Naive thymus-derived CD4-positive, alpha-beta T cell (primary cell): ENCODE measurements around the gene ZNF821. TPM values are rescaled to one million over a fixed set of nuclear protein-coding genes. Genes with fewer than 3 reads are reported as not detected.

Source experiments
- ATAC-seq: fragments of 150-1000 bp; cut with Tn5 transposase; 2 replicates; pipeline ENCODE4 v1.10.0; 2021; ENCODE audit warnings: mild to moderate bottlenecking, moderate library complexity
- CTCF ChIA-PET: fragments of 350-600 bp; sonication (Branson Sonifier 250); formaldehyde crosslinking; loops from one replicate; lab custom pipeline; 2021; ENCODE audit warnings: antibody characterized with exemption; lab: Charles Lee
- POLR2A ChIA-PET: fragments of 350-600 bp; sonication (Branson Sonifier 250); formaldehyde crosslinking; loops from one replicate; lab custom pipeline; 2021; ENCODE audit warnings: antibody characterized with exemption, inconsistent platforms; lab: Charles Lee
- DNase-seq, 9 donors: peaks; one replicate each; pipeline versions ENCODE4 v3.0.0 to v3.0.0-alpha.2; 2020 to 2022; ENCODE audit warnings: mixed read lengths in 1 of 9
- H3K27ac ChIP-seq: one replicate; pipeline ENCODE4 v1.7.0; 2013; ENCODE audit warnings: mild to moderate bottlenecking, low read depth, low read length, moderate library complexity
- H3K27me3 ChIP-seq, 2 donors: one replicate each; pipeline ENCODE4 v1.7.0; 2013; ENCODE audit warnings: low read length in 2 of 2, mild to moderate bottlenecking in 2 of 2, moderate library complexity in 2 of 2; ENCODE audit not compliant: control insufficient read depth in 2 of 2, insufficient read depth in 2 of 2
- H3K36me3 ChIP-seq, 3 experiments: 1 replicate in 2 of 3; 2 replicates in 1 of 3; pipeline ENCODE4 v1.7.0; 2013; ENCODE audit warnings: low read length in 3 of 3, mild to moderate bottlenecking in 3 of 3, moderate library complexity in 1 of 3; ENCODE audit not compliant: insufficient read depth in 3 of 3, control insufficient read depth in 2 of 3
- H3K4me1 ChIP-seq, 2 donors: one replicate each; pipeline ENCODE4 v1.7.0; 2013; ENCODE audit warnings: low read length in 2 of 2, mild to moderate bottlenecking in 2 of 2, moderate library complexity in 1 of 2; ENCODE audit not compliant: control insufficient read depth in 2 of 2, insufficient read depth in 2 of 2
- H3K4me3 ChIP-seq: 2 replicates; pipeline ENCODE4 v1.7.0; 2013; ENCODE audit warnings: mild to moderate bottlenecking, low read length
- H3K9me3 ChIP-seq, 3 experiments: 1 replicate in 2 of 3; 2 replicates in 1 of 3; pipeline ENCODE4 v1.7.0; 2013; ENCODE audit warnings: low read length in 3 of 3; ENCODE audit not compliant: control insufficient read depth in 2 of 3
- H3K27ac Mint-ChIP-seq, 9 donors: one replicate each; pipeline ENCODE4 v1.8.0; 2020 to 2022; ENCODE audit warnings: mixed read lengths in 9 of 9, mild to moderate bottlenecking in 8 of 9, moderate library complexity in 5 of 9, inconsistent platforms in 2 of 9
- H3K27me3 Mint-ChIP-seq, 5 donors: one replicate each; pipeline ENCODE4 v1.8.0; 2021 to 2022; ENCODE audit warnings: mixed read lengths in 5 of 5, mild to moderate bottlenecking in 1 of 5
- H3K36me3 Mint-ChIP-seq, 5 donors: one replicate each; pipeline ENCODE4 v1.8.0; 2020 to 2022; ENCODE audit warnings: mixed read lengths in 5 of 5, mild to moderate bottlenecking in 3 of 5, inconsistent platforms in 1 of 5
- H3K4me1 Mint-ChIP-seq, 7 donors: one replicate each; pipeline ENCODE4 v1.8.0; 2020 to 2022; ENCODE audit warnings: mixed read lengths in 7 of 7, mild to moderate bottlenecking in 3 of 7, inconsistent platforms in 1 of 7
- H3K4me3 Mint-ChIP-seq, 10 donors: one replicate each; pipeline ENCODE4 v1.8.0; 2020 to 2022; ENCODE audit warnings: mild to moderate bottlenecking in 10 of 10, mixed read lengths in 10 of 10, moderate library complexity in 6 of 10, inconsistent platforms in 2 of 10
- H3K9me3 Mint-ChIP-seq, 11 donors: one replicate each; pipeline ENCODE4 v1.8.0; 2020 to 2022; ENCODE audit warnings: mixed read lengths in 11 of 11, mild to moderate bottlenecking in 4 of 11, inconsistent platforms in 1 of 11, moderate library complexity in 1 of 11
- intact Hi-C, 2 donors: fragments of 100-400 bp; cut with micrococcal nuclease; formaldehyde crosslinking; loops; one replicate each; pipeline ENCODE4 v1.15.1; 2023
- polyA plus RNA-seq, 2 donors: library from polyadenylated mRNA; unstranded; fragments of 300-500 nt; fragmentation: Illumina TruSeq; gene quantifications; one replicate each; pipeline ENCODE4 v1.2.3, GENCODE V29; 2021
- total RNA-seq, 6 experiments: library from RNA in 5 of 6; stranded (reverse) in 5 of 6; gene quantifications; 1 replicate in 5 of 6; 2 replicates in 1 of 6; pipeline ENCODE4 v1.2.3 and lab custom pipeline; 2021 to 2026

The ZNF821 gene
- total and polyA plus RNA-seq, 7 experiments from 2014 or later: 2.6 to 13.3 (median 7.0) TPM

GRCh38 chr16:71889147-71889546, 5.2 kb upstream of the ZNF821 start:
- DNase-seq (no peak), ATAC-seq (no peak)
- H3K4me1 ChIP-seq: no peaks in the 10 kb centered on the region
- no peaks in the 10 kb centered on the region for H3K36me3 Mint-ChIP-seq
- no peaks in the 10 kb centered on the region for H3K36me3 ChIP-seq
- no peak overlapping the region for H3K4me3 Mint-ChIP-seq
- CTCF ChIA-PET: no interaction called here
- intact Hi-C loops: loop anchor here in 1 of 2 donors (10.0 kb wide), 1 partner anchor 324 kb away; no protein-coding TSS in a partner anchor
- H3K4me3 ChIP-seq: no peak overlapping the region
- peaks cover 9 to 18% (median 16%) of the 10 kb centered on the region in 7 donors for H3K4me1 Mint-ChIP-seq
- no peak overlapping the region for H3K27ac Mint-ChIP-seq
- no peak overlapping the region for H3K27ac ChIP-seq
- POLR2A ChIA-PET: interaction anchor here (0.9 kb wide), 1 partner anchor 12 kb away, joined by 4 read pairs; no protein-coding TSS in a partner anchor
- H3K27me3 Mint-ChIP-seq: peaks cover 0 to 20% (median 0%) of the 10 kb centered on the region in 5 donors
- H3K27me3 ChIP-seq: no peaks in the 10 kb centered on the region
- peaks cover 0 to 3% (median 0%) of the 10 kb centered on the region in 11 donors for H3K9me3 Mint-ChIP-seq
- H3K9me3 ChIP-seq: no peaks in the 10 kb centered on the region

- Mint-ChIP-seq H3K4me3 (peak overlapping the region; percentile 84 to 99 (median 94)), H3K27ac (peak overlapping the region; percentile 55 to 97 (median 86)), H3K27me3 (peaks cover 0 to 20% (median 0%) of the 10 kb centered on the region in 5 donors), H3K36me3 (peaks cover 0 to 5% (median under 1%) of the 10 kb centered on the region in 5 donors), H3K4me1 (peaks cover 32 to 44% (median 41%) of the 10 kb centered on the region in 7 donors), H3K9me3 (peaks cover 0 to 3% (median 0%) of the 10 kb centered on the region in 11 donors)
- Histone ChIP-seq H3K4me3 (no peak overlapping the region), H3K27ac (no peak overlapping the region), H3K4me1 (peaks cover 18 to 25% of the 10 kb centered on the region in 2 donors), H3K9me3 (no peaks in the 10 kb centered on the region), H3K27me3 (no peaks in the 10 kb centered on the region), H3K36me3 (no peaks in the 10 kb centered on the region)
- ATAC-seq: no peak
- ChIA-PET CTCF (interaction anchor here (0.9 kb wide), 1 partner anchor 15 kb away, joined by 5 read pairs; no protein-coding TSS in a partner anchor), POLR2A (interaction anchor here (0.6 to 8.4 kb wide), 5 partner anchors 9 to 76 kb away, joined by 3 to 144 read pairs (median 3); partner anchors contain the start of genes AP1G1 and IST1)
- DNase-seq: no peak
- intact Hi-C loops: loop anchor here in 1 of 2 donors (10.0 kb wide), 1 partner anchor 320 kb away; no protein-coding TSS in a partner anchor
These were observed 1.3 kb upstream of the ZNF821 start for GRCh38 chr16:71885261-71885650.

GRCh38 chr16:71883168-71883848, 674 bp downstream of the ZNF821 start:
- H3K9me3 ChIP-seq: no peaks in the 10 kb centered on the region
- intact Hi-C loops: loop anchor here (5.0 to 10.0 kb wide), 4 partner anchors 91 to 319 kb away; partner anchors contain the start of genes DHODH (in 1 of the 2), DHX38 (in 1 of the 2) and TXNL4B (in 1 of the 2)
- Mint-ChIP-seq H3K4me3 (peak overlapping the region; percentile 84 to 96 (median 92)), H3K27ac (peak overlapping the region; percentile 81 to 95 (median 90)), H3K36me3 (peaks cover 0 to 17% (median 16%) of the 10 kb centered on the region in 5 donors), H3K27me3 (peaks cover 0 to 20% (median 0%) of the 10 kb centered on the region in 5 donors), H3K9me3 (peaks cover 0 to 3% (median 0%) of the 10 kb centered on the region in 11 donors), H3K4me1 (peaks cover 47 to 60% (median 54%) of the 10 kb centered on the region in 7 donors)
- H3K4me1 ChIP-seq: peaks cover 32 to 33% of the 10 kb centered on the region in 2 donors
- ChIA-PET CTCF (interaction anchor here (0.6 to 4.4 kb wide), 12 partner anchors 9 to 111 kb away, joined by 3 to 44 read pairs (median 5); partner anchors contain the start of genes AP1G1 and IST1), POLR2A (interaction anchor here (0.7 to 8.4 kb wide), 19 partner anchors 8 to 318 kb away, joined by 3 to 144 read pairs (median 5); partner anchors contain the start of genes AP1G1 and IST1)
- DNase-seq (peak; percentile 22 to 73 (median 43)), ATAC-seq (peak; percentile 33)
- H3K4me3 ChIP-seq: peak overlapping the region; percentile 67
- H3K27me3 ChIP-seq: no peaks in the 10 kb centered on the region
- H3K36me3 ChIP-seq: peaks cover 0 to 11% (median 0%) of the 10 kb centered on the region in 3 experiments
- H3K27ac ChIP-seq: peak overlapping the region; percentile 84

GRCh38 chr16:71882505-71883167, 1.3 kb downstream of the ZNF821 start:
- peaks cover 47 to 60% (median 54%) of the 10 kb centered on the region in 7 donors for H3K4me1 Mint-ChIP-seq
- CTCF ChIA-PET: interaction anchor here (0.6 to 4.4 kb wide), 15 partner anchors 9 to 123 kb away, joined by 3 to 44 read pairs (median 6); partner anchors contain the start of genes AP1G1 and IST1
- POLR2A ChIA-PET: interaction anchor here (0.5 to 8.4 kb wide), 19 partner anchors 8 to 317 kb away, joined by 3 to 144 read pairs (median 5); partner anchors contain the start of genes AP1G1 and IST1
- peaks cover 0 to 18% (median 16%) of the 10 kb centered on the region in 5 donors for H3K36me3 Mint-ChIP-seq
- Histone ChIP-seq H3K9me3 (no peaks in the 10 kb centered on the region), H3K4me3 (peak overlapping the region; percentile 31), H3K27me3 (no peaks in the 10 kb centered on the region), H3K27ac (peak overlapping the region; percentile 84), H3K36me3 (peaks cover 0 to 11% (median 0%) of the 10 kb centered on the region in 3 experiments), H3K4me1 (peaks cover 32 to 33% of the 10 kb centered on the region in 2 donors)
- H3K27me3 Mint-ChIP-seq: peaks cover 0 to 20% (median 0%) of the 10 kb centered on the region in 5 donors
- ATAC-seq: peak; percentile 67
- DNase-seq: peak; percentile 25 to 85 (median 82)
- H3K4me3 Mint-ChIP-seq: peak overlapping the region; percentile 84 to 96 (median 92)
- intact Hi-C loops: loop anchor here (1.0 to 10.0 kb wide), 8 partner anchors 10 to 318 kb away; partner anchors contain the start of genes ATXN1L (in 1 of the 2), DHODH (in 1 of the 2), DHX38 (in 1 of the 2) and TXNL4B (in 1 of the 2)
- H3K9me3 Mint-ChIP-seq: peaks cover 0 to 3% (median 0%) of the 10 kb centered on the region in 11 donors
- H3K27ac Mint-ChIP-seq: peak overlapping the region; percentile 81 to 95 (median 90)

- Mint-ChIP-seq H3K4me3 (peak overlapping the region in 9 of 10 donors; percentile 44 to 91 (median 84)), H3K4me1 (peaks cover 44 to 60% (median 55%) of the 10 kb centered on the region in 7 donors), H3K27ac (peak overlapping the region in 4 of 9 donors; percentile 85 to 88 (median 86)), H3K9me3 (peaks cover 0 to 3% (median 0%) of the 10 kb centered on the region in 11 donors), H3K36me3 (peaks cover 0 to 23% (median 20%) of the 10 kb centered on the region in 5 donors), H3K27me3 (peaks cover 0 to 7% (median 0%) of the 10 kb centered on the region in 5 donors)
- Histone ChIP-seq H3K27ac (no peak overlapping the region), H3K4me1 (peaks cover 32 to 33% of the 10 kb centered on the region in 2 donors), H3K9me3 (no peaks in the 10 kb centered on the region), H3K36me3 (peaks cover 0 to 24% (median 0%) of the 10 kb centered on the region in 3 experiments), H3K4me3 (peak overlapping the region; percentile 14), H3K27me3 (no peaks in the 10 kb centered on the region)
- intact Hi-C loops: loop anchor here (2.0 to 10.0 kb wide), 7 partner anchors 13 to 315 kb away; partner anchors contain the start of genes IST1 (in 2 of the 2), DHODH (in 1 of the 2), DHX38 (in 1 of the 2) and TXNL4B (in 1 of the 2)
- ChIA-PET CTCF (interaction anchor here (1.2 to 4.4 kb wide), 4 partner anchors 14 to 34 kb away, joined by 3 to 44 read pairs (median 4); partner anchors contain the start of gene IST1), POLR2A (interaction anchor here (1.0 to 8.4 kb wide), 5 partner anchors 9 to 70 kb away, joined by 5 to 144 read pairs (median 10); partner anchors contain the start of genes AP1G1 and IST1)
- ATAC-seq (no peak), DNase-seq (no peak)
These were observed 3.8 kb downstream of the ZNF821 start for GRCh38 chr16:71880176-71880575.
